GM06990 (cell line): ENCODE data around the gene DLG2.

Source experiments
- DNase-seq: peaks from one replicate; pipeline ENCODE4 v3.0.0-alpha.2; 2011; ENCODE audit not compliant: insufficient read length; ENCODE audit errors: extremely low read depth
- H3K27me3 ChIP-seq: replicated peaks from 2 replicates; pipeline ENCODE4 v1.6.0; 2011; ENCODE audit warnings: low read length; ENCODE audit not compliant: control insufficient read depth, insufficient read depth
- H3K36me3 ChIP-seq: 2 replicates; pipeline ENCODE4 v1.5.1; 2011; ENCODE audit warnings: low read length; ENCODE audit not compliant: control insufficient read depth, insufficient read depth
- H3K4me3 ChIP-seq: replicated peaks from 2 replicates; pipeline ENCODE4 v1.5.1; 2011; ENCODE audit warnings: low read depth, mild to moderate bottlenecking, control low read depth, low read length
- CTCF ChIP-seq: IDR thresholded peaks from 2 replicates; pipeline ENCODE4 v1.5.1; 2011; ENCODE audit warnings: low read length, control low read depth, mild to moderate bottlenecking, inconsistent platforms; ENCODE audit not compliant: insufficient read depth, poor library complexity, severe bottlenecking

The DLG2 gene

GRCh38 chr11:83680321-83680720 is 1946.8 kb downstream of the DLG2 start:
- no peak for DNase-seq
- Histone ChIP-seq H3K4me3 (no peak overlapping the region), H3K27me3 (no peaks in the 10 kb centered on the region)

GRCh38 chr11:83678831-83679584 is 1948.1 kb downstream of the DLG2 start:
- TF ChIP-seq CTCF, result no peak
- no peak overlapping the region for H3K4me3 ChIP-seq
- no peaks in the 10 kb centered on the region for H3K27me3 ChIP-seq
- DNase-seq, result no peak
- no peaks in the 10 kb centered on the region for H3K36me3 ChIP-seq

More at GRCh38 chr11:83680321-83680720, 1946.8 kb downstream of the DLG2 start:
- no peaks in the 10 kb centered on the region for H3K36me3 ChIP-seq
- no peak for TF ChIP-seq CTCF

GRCh38 chr11:83677730-83678129 is 1949.4 kb downstream of the DLG2 start:
- DNase-seq, result no peak
- Histone ChIP-seq H3K27me3 (no peaks in the 10 kb centered on the region), H3K4me3 (no peak overlapping the region), H3K36me3 (no peaks in the 10 kb centered on the region)
- TF ChIP-seq CTCF, result no peak

DNA sequence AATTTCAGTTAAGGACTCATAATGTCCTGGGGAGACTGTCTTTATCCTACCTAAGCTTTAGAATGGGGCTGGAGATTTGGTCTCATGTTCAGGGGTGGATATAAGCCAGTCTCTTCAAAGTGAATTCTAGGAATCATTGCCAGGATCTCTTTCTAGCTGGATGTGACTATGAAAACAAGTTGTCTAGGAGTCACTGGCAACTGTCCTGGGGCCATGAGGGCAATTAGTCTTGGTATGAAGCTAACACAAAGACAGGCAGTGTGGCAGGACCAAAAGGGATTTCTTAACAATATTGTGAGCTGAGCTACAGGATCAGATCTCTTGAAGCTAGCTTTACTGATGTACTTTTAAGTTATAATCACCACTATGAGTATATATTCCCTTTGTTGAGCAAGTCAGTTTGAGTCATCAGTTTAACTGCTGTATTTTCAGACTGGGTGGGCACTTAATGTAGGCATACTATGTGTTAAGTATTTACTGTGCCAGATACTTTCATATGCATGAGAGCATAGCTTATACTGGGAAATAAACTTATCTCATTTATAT is 1951.0 kb downstream of the DLG2 start:
- TF ChIP-seq CTCF, result no peak
- Histone ChIP-seq H3K27me3 (no peaks in the 10 kb centered on the region), H3K36me3 (no peaks in the 10 kb centered on the region), H3K4me3 (no peak overlapping the region)
- no peak for DNase-seq

- no peaks in the 10 kb centered on the region for H3K27me3 ChIP-seq
- H3K4me3 ChIP-seq, result no peak overlapping the region
- no peaks in the 10 kb centered on the region for H3K36me3 ChIP-seq
- DNase-seq, result no peak
- no peak for TF ChIP-seq CTCF
Measured at GRCh38 chr11:83674102-83674896, 1952.8 kb downstream of the DLG2 start.
